Endodermal cell (in vitro differentiated cells): ENCODE measurements around the gene RARRES2. TPM values are rescaled to one million over a fixed set of nuclear protein-coding genes. Genes with fewer than 3 reads are reported as not detected.

Experiments
- DNase-seq: peaks from one replicate; pipeline ENCODE4 v3.0.0-alpha.2; 2017
- H3K27ac ChIP-seq: 2 replicates; pipeline ENCODE4 v1.5.1; 2013; ENCODE audit warnings: mild to moderate bottlenecking, low read depth, low read length, moderate library complexity
- H3K27me3 ChIP-seq: 2 replicates; pipeline ENCODE4 v1.6.1; 2013; ENCODE audit warnings: mild to moderate bottlenecking, low read length, moderate library complexity; ENCODE audit not compliant: insufficient read depth, control insufficient read depth, poor library complexity, severe bottlenecking
- H3K36me3 ChIP-seq: 2 replicates; pipeline ENCODE4 v1.7.0; 2013; ENCODE audit warnings: mild to moderate bottlenecking, low read length, moderate library complexity; ENCODE audit not compliant: control insufficient read depth, insufficient read depth
- H3K4me1 ChIP-seq: one replicate; pipeline ENCODE4 v1.7.0; 2013; ENCODE audit warnings: low read length; ENCODE audit not compliant: control insufficient read depth, insufficient read depth
- H3K4me3 ChIP-seq: 2 replicates; pipeline ENCODE4 v1.5.1; 2013; ENCODE audit warnings: mild to moderate bottlenecking, low read length, moderate library complexity
- H3K9ac ChIP-seq: 2 replicates; pipeline ENCODE4 v1.6.1; 2013; ENCODE audit warnings: mild to moderate bottlenecking, low read length, moderate library complexity; ENCODE audit not compliant: poor library complexity, severe bottlenecking; ENCODE audit errors: extremely low read depth
- H3K9me3 ChIP-seq: 2 replicates; pipeline ENCODE4 v1.6.1; 2013; ENCODE audit warnings: mild to moderate bottlenecking, low read length, moderate library complexity; ENCODE audit not compliant: control insufficient read depth
- H3K27ac Mint-ChIP-seq: 2 replicates; pipeline ENCODE4 v1.8.0; 2020; ENCODE audit warnings: mixed read lengths
- H3K27me3 Mint-ChIP-seq: 2 replicates; pipeline ENCODE4 v1.8.0; 2021; ENCODE audit warnings: mild to moderate bottlenecking, mixed read lengths; ENCODE audit not compliant: insufficient read depth
- H3K36me3 Mint-ChIP-seq: 2 replicates; pipeline ENCODE4 v1.8.0; 2020; ENCODE audit warnings: low read depth, mixed read lengths
- H3K4me1 Mint-ChIP-seq: 2 replicates; pipeline ENCODE4 v1.8.0; 2020; ENCODE audit warnings: mixed read lengths
- H3K4me3 Mint-ChIP-seq: 2 replicates; pipeline ENCODE4 v1.8.0; 2020; ENCODE audit warnings: mild to moderate bottlenecking, moderate library complexity, mixed read lengths
- H3K9me3 Mint-ChIP-seq: 2 replicates; pipeline ENCODE4 v1.8.0; 2020; ENCODE audit warnings: mild to moderate bottlenecking, mixed read lengths
- WGBS, 2 experiments: methylation state at CpG; one replicate each; pipeline versions ENCODE4 v1.1.5 to v1.1.7; 2013; ENCODE audit warnings: missing lambda C conversion rate in 2 of 2, mixed read lengths in 1 of 2; ENCODE audit not compliant: insufficient coverage in 1 of 2, insufficient read length in 1 of 2; 5-methylcytosine and 5-hydroxymethylcytosine counted together
- total RNA-seq, 2 donors: library from RNA; stranded (reverse); fragmentation: NEBNext Ultra II Directional in 1 of 2; extraction: Animal tissue kit (Norgen Biotek cat#: 25700) in 1 of 2; gene quantifications; 2 replicates in 1 of 2; 3 replicates in 1 of 2; pipeline ENCODE4 v1.2.1, GENCODE V29; 2021
- TF ChIP-seq, protein P1 (sequence below): fragments of 200-600 bp; sonication (generic); conservative IDR thresholded peaks from 2 replicates; pipeline ENCODE4 v1.5.0; 2021; ENCODE audit warnings: antibody characterized with exemption, mild to moderate bottlenecking

RARRES2 gene
- total RNA-seq, 2 donors from 2014 or later: 32.2 to 48.2 TPM

GRCh38 chr7:150342121-150342408 is 636 bp upstream of the RARRES2 start:
- peaks cover 6% of the 10 kb centered on the region for H3K36me3 Mint-ChIP-seq
- H3K27me3 Mint-ChIP-seq: peaks cover 47% of the 10 kb centered on the region
- no peak overlapping the region for H3K27ac ChIP-seq
- TF ChIP-seq, protein P1, sequence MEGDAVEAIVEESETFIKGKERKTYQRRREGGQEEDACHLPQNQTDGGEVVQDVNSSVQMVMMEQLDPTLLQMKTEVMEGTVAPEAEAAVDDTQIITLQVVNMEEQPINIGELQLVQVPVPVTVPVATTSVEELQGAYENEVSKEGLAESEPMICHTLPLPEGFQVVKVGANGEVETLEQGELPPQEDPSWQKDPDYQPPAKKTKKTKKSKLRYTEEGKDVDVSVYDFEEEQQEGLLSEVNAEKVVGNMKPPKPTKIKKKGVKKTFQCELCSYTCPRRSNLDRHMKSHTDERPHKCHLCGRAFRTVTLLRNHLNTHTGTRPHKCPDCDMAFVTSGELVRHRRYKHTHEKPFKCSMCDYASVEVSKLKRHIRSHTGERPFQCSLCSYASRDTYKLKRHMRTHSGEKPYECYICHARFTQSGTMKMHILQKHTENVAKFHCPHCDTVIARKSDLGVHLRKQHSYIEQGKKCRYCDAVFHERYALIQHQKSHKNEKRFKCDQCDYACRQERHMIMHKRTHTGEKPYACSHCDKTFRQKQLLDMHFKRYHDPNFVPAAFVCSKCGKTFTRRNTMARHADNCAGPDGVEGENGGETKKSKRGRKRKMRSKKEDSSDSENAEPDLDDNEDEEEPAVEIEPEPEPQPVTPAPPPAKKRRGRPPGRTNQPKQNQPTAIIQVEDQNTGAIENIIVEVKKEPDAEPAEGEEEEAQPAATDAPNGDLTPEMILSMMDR: no peak
- no peak overlapping the region for H3K9ac ChIP-seq
- no peak overlapping the region for H3K4me3 ChIP-seq
- H3K4me3 Mint-ChIP-seq: peak overlapping the region; percentile 64
- H3K27me3 ChIP-seq: peaks cover 27% of the 10 kb centered on the region
- H3K9me3 ChIP-seq: peaks cover 18% of the 10 kb centered on the region
- DNase-seq: no peak
- H3K4me1 ChIP-seq: peaks cover 5% of the 10 kb centered on the region
- peaks cover 16% of the 10 kb centered on the region for H3K9me3 Mint-ChIP-seq
- peaks cover 13% of the 10 kb centered on the region for H3K4me1 Mint-ChIP-seq
- no peaks in the 10 kb centered on the region for H3K36me3 ChIP-seq
- H3K27ac Mint-ChIP-seq: no peak overlapping the region
- 79 to 84% methylated on average over 6 to 9 of the region's 9 CpGs for WGBS, 2 experiments

GRCh38 chr7:150340875-150341262 is 560 bp downstream of the RARRES2 start:
- H3K4me3 ChIP-seq: peak overlapping the region; percentile 76
- H3K27me3 ChIP-seq: peaks cover 27% of the 10 kb centered on the region
- Mint-ChIP-seq H3K27me3 (peaks cover 40% of the 10 kb centered on the region), H3K4me3 (peak overlapping the region; percentile 64), H3K27ac (no peak overlapping the region), H3K36me3 (peaks cover 6% of the 10 kb centered on the region), H3K9me3 (peaks cover 16% of the 10 kb centered on the region), H3K4me1 (peaks cover 18% of the 10 kb centered on the region)
- no peak overlapping the region for H3K27ac ChIP-seq
- TF ChIP-seq, protein P1: no peak
- 5 to 6% methylated on average over 7 to 29 of the region's 29 CpGs for WGBS, 2 experiments
- peak overlapping the region; percentile 38 for H3K9ac ChIP-seq
- peaks cover 5% of the 10 kb centered on the region for H3K4me1 ChIP-seq
- H3K9me3 ChIP-seq: peaks cover 18% of the 10 kb centered on the region
- no peaks in the 10 kb centered on the region for H3K36me3 ChIP-seq
- peak; percentile 58 for DNase-seq

GRCh38 chr7:150340024-150340749 is 1.2 kb downstream of the RARRES2 start:
- H3K4me1 ChIP-seq: peaks cover 5% of the 10 kb centered on the region
- no peak overlapping the region for H3K27ac ChIP-seq
- H3K36me3 ChIP-seq: no peaks in the 10 kb centered on the region
- WGBS, 2 experiments: 22 to 26% methylated on average over 15 to 39 of the region's 39 CpGs
- Mint-ChIP-seq H3K4me1 (peaks cover 25% of the 10 kb centered on the region), H3K27me3 (peaks cover 40% of the 10 kb centered on the region), H3K9me3 (peaks cover 16% of the 10 kb centered on the region), H3K36me3 (peaks cover 6% of the 10 kb centered on the region), H3K4me3 (peak overlapping the region; percentile 64), H3K27ac (no peak overlapping the region)
- H3K4me3 ChIP-seq: peak overlapping the region; percentile 76
- no peak overlapping the region for H3K9ac ChIP-seq
- peak; percentile 77 for DNase-seq
- peaks cover 17% of the 10 kb centered on the region for H3K9me3 ChIP-seq
- H3K27me3 ChIP-seq: peaks cover 27% of the 10 kb centered on the region
- TF ChIP-seq, protein P1: no peak
